ENCODE measurements around the gene SLC2A13. TPM values are rescaled to one million over a fixed set of nuclear protein-coding genes. Genes with fewer than 3 reads are reported as not detected.

The SLC2A13 gene
- 27.9 TPM for total RNA-seq

DNA sequence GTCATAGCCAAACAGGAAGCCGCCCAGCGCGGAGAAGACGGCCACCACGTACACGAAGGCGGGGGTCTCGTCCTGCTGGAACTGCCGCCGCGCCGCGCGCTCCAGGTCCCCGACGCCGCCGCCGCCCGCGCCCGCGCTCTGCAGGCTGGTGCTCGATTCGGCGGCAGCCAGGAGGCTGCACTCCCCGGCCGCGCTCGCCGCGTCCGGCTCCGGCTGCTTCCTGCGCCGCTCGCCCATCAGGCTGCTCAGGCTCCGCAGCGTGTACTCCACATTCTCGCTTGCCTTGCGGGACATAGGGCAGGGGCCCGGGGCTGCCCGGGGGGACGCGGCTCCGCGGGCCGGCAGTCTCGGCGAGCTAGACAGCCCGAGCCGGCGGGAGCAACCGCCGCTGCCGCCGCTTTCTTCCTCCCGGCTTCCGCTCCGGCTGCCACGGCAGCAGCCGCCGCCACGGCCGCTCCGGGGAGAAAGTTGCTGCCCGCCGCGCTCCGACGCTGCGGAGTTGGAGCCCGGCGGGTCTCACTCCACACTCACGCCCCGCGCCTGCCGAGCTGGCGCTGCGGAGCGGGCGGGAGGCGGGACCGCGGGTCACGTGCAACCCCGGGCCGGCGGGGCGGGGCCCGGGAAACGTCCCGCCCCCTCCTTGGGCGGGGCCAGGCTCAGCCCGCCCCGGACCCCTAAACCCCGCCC is at the start of gene SLC2A13:
Gene SLC2A13 (minus strand): TSS at position 567 of the 687 bp plus-strand sequence. CDS start 273 bp downstream, at position 294.

Small RNA genes lying within 50 kb of the gene (small RNA-seq; reads per million reads assigned to genes)
- gene RF00414 (ENCODE audit: low replicate concordance), result not detected

Other genes starting within 250 kb of the SLC2A13 start
- 42.7 TPM for gene LRRK2, start 118.9 kb upstream of the SLC2A13 start, total RNA-seq